GM19035 (cell line): ENCODE results near the gene NEK1.

Experiments
- ATAC-seq: cut with Tn5 transposase; IDR thresholded peaks from one replicate; pipeline ENCODE4 v1.9.1; 2021; ENCODE audit not compliant: unreplicated experiment

Gene NEK1

GRCh38 chr4:169379688-169380087, 232.7 kb downstream of the NEK1 start:
- no peak for ATAC-seq

GRCh38 chr4:169377367-169377766, 235.0 kb downstream of the NEK1 start:
- ATAC-seq: no peak

GRCh38 chr4:169376421-169376820, 236.0 kb downstream of the NEK1 start:
- ATAC-seq: no peak

- ATAC-seq: no peak
These were observed 239.6 kb downstream of the NEK1 start for GRCh38 chr4:169372791-169373190.

GRCh38 chr4:169369634-169370033, 242.7 kb downstream of the NEK1 start:
- no peak for ATAC-seq

- no peak for ATAC-seq
These were observed 244.6 kb downstream of the NEK1 start for GRCh38 chr4:169367826-169368225.

- no peak for ATAC-seq
These were observed 245.6 kb downstream of the NEK1 start for GRCh38 chr4:169366821-169367220.

- no peak for ATAC-seq
These were observed 249.8 kb downstream of the NEK1 start for GRCh38 chr4:169362607-169363006.

GRCh38 chr4:169361756-169362155, 250.6 kb downstream of the NEK1 start:
- ATAC-seq: no peak

GRCh38 chr4:169359961-169360360, 252.4 kb downstream of the NEK1 start:
- no peak for ATAC-seq

GRCh38 chr4:169352360-169352759, 260.0 kb downstream of the NEK1 start:
- ATAC-seq: no peak

- no peak for ATAC-seq
These were observed 260.5 kb downstream of the NEK1 start for GRCh38 chr4:169351872-169352271.

- ATAC-seq: no peak
These were observed 263.8 kb downstream of the NEK1 start for GRCh38 chr4:169348541-169348940.

GRCh38 chr4:169346840-169347239, 265.5 kb downstream of the NEK1 start:
- ATAC-seq: no peak

GRCh38 chr4:169345316-169345721, 267.1 kb downstream of the NEK1 start:
- ATAC-seq: no peak
